OCI-LY1 (cell line): ENCODE data around the gene SLC19A1.

Source experiments
- H2AFZ ChIP-seq: fragments of 200-600 bp; sonication (generic), shearing (Covaris generic); 2 replicates; pipeline ENCODE4 v1.6.0; 2014; ENCODE audit warnings: antibody characterized with exemption, mild to moderate bottlenecking, low read length
- H3F3A ChIP-seq: fragments of 200-600 bp; sonication (generic), shearing (Covaris generic); 2 replicates; pipeline ENCODE4 v1.6.0; 2014; ENCODE audit warnings: mild to moderate bottlenecking, antibody characterized with exemption, low read length, moderate library complexity; ENCODE audit not compliant: insufficient read depth
- H3K27ac ChIP-seq: fragments of 200-600 bp; sonication (generic); 2 replicates; pipeline ENCODE4 v1.5.1; 2014; ENCODE audit warnings: low read length, mixed run types, mild to moderate bottlenecking, low read depth; ENCODE audit not compliant: poor library complexity, severe bottlenecking
- H3K27me3 ChIP-seq: fragments of 200-600 bp; sonication (generic); 2 replicates; pipeline ENCODE4 v1.6.0; 2014; ENCODE audit warnings: antibody characterized with exemption, mild to moderate bottlenecking, low read length, moderate library complexity; ENCODE audit not compliant: insufficient read depth
- H3K36me3 ChIP-seq: fragments of 200-600 bp; sonication (generic); 2 replicates; pipeline ENCODE4 v1.6.1; 2014; ENCODE audit warnings: mild to moderate bottlenecking, antibody characterized with exemption, low read length, moderate library complexity, mixed read lengths; ENCODE audit not compliant: insufficient read depth
- H3K4me1 ChIP-seq: fragments of 200-600 bp; sonication (generic); 2 replicates; pipeline ENCODE4 v1.5.1; 2014; ENCODE audit warnings: mild to moderate bottlenecking, low read length, moderate library complexity; ENCODE audit not compliant: insufficient read depth, severe bottlenecking
- H3K4me2 ChIP-seq: fragments of 200-600 bp; sonication (generic), shearing (Covaris generic); 2 replicates; pipeline ENCODE4 v1.6.1; 2014; ENCODE audit warnings: low read length
- H3K4me3 ChIP-seq: fragments of 200-600 bp; sonication (generic); 2 replicates; pipeline ENCODE4 v1.5.1; 2014; ENCODE audit warnings: low read length, low read depth, mild to moderate bottlenecking, mixed read lengths; ENCODE audit not compliant: poor library complexity, severe bottlenecking
- H3K79me2 ChIP-seq: fragments of 200-600 bp; shearing (Covaris generic); 2 replicates; pipeline ENCODE4 v1.6.1; 2016; ENCODE audit warnings: mixed run types, low read length, mixed read lengths; ENCODE audit not compliant: insufficient read depth
- H3K9ac ChIP-seq: fragments of 200-600 bp; sonication (generic), shearing (Covaris generic); 2 replicates; pipeline ENCODE4 v1.6.1; 2014; ENCODE audit warnings: mild to moderate bottlenecking, low read length, mixed read lengths
- H3K9me2 ChIP-seq: fragments of 200-600 bp; sonication (generic), shearing (Covaris generic); 2 replicates; pipeline ENCODE4 v1.6.1; 2014; ENCODE audit warnings: low read depth, mild to moderate bottlenecking, low read length, mixed read lengths
- H3K9me3 ChIP-seq: fragments of 200-600 bp; shearing (Covaris generic); 2 replicates; pipeline ENCODE4 v1.6.1; 2014; ENCODE audit warnings: low read length, mixed read lengths
- H4K20me1 ChIP-seq: fragments of 200-600 bp; sonication (generic), shearing (Covaris generic); 2 replicates; pipeline ENCODE4 v1.6.0; 2016; ENCODE audit warnings: mild to moderate bottlenecking, low read length; ENCODE audit not compliant: insufficient read depth
- CTCF ChIP-seq: fragments of 200-600 bp; sonication (generic), shearing (Covaris generic); IDR thresholded peaks from 2 replicates; pipeline ENCODE4 v1.5.1; 2017; ENCODE audit warnings: mild to moderate bottlenecking, antibody characterized with exemption, low read length, moderate library complexity, mixed read lengths
- EZH2 ChIP-seq: fragments of 200-600 bp; sonication (generic), shearing (Covaris generic); IDR thresholded peaks from 2 replicates; pipeline ENCODE4 v1.8.0; 2017; ENCODE audit warnings: borderline replicate concordance, mixed run types, mild to moderate bottlenecking, antibody characterized with exemption, low read length, moderate library complexity, mixed read lengths

SLC19A1 gene

GRCh38 chr21:45539796-45540600, 2.2 kb downstream of the SLC19A1 start:
- no peaks in the 10 kb centered on the region for H3K9me3 ChIP-seq
- H3K9me2 ChIP-seq, result no peaks in the 10 kb centered on the region
- TF ChIP-seq EZH2 (no peak), CTCF (no peak)
- peak overlapping the region; percentile 76 for H3K4me2 ChIP-seq
- no peaks in the 10 kb centered on the region; the same call in 1 of the 2 replicates for H3K27me3 ChIP-seq
- no peaks in the 10 kb centered on the region for H3K79me2 ChIP-seq
- H3K27ac ChIP-seq, result no peak overlapping the region
- H4K20me1 ChIP-seq, result no peaks in the 10 kb centered on the region
- no peak overlapping the region; the same call in 1 of the 2 replicates for H3K9ac ChIP-seq
- no peak overlapping the region for H2AFZ ChIP-seq
- no peaks in the 10 kb centered on the region for H3K36me3 ChIP-seq
- peaks cover 7% of the 10 kb centered on the region for H3K4me1 ChIP-seq
- peak overlapping the region; percentile 64 for H3K4me3 ChIP-seq
- no peaks in the 10 kb centered on the region for H3F3A ChIP-seq

- no peaks in the 10 kb centered on the region for H3K36me3 ChIP-seq
- TF ChIP-seq CTCF (no peak), EZH2 (no peak)
- no peaks in the 10 kb centered on the region for H3K9me3 ChIP-seq
- H3K27ac ChIP-seq, result no peak overlapping the region
- H3K9ac ChIP-seq, result no peak overlapping the region
- peaks cover 7% of the 10 kb centered on the region for H3K4me1 ChIP-seq
- H3K4me3 ChIP-seq, result no peak overlapping the region
- no peaks in the 10 kb centered on the region for H3K79me2 ChIP-seq
- H3K9me2 ChIP-seq, result no peaks in the 10 kb centered on the region
- H2AFZ ChIP-seq, result no peak overlapping the region
- H3K27me3 ChIP-seq, result no peaks in the 10 kb centered on the region
- no peaks in the 10 kb centered on the region for H3F3A ChIP-seq
- H4K20me1 ChIP-seq, result no peaks in the 10 kb centered on the region
- no peak overlapping the region for H3K4me2 ChIP-seq
These were observed 3.0 kb downstream of the SLC19A1 start for GRCh38 chr21:45539046-45539795.

- no peak for TF ChIP-seq EZH2
- TF ChIP-seq CTCF, result no peak
- Histone ChIP-seq H3K9me3 (no peaks in the 10 kb centered on the region), H3K9ac (no peak overlapping the region), H3K4me3 (no peak overlapping the region), H3K4me1 (peaks cover 7% of the 10 kb centered on the region), H3K27me3 (no peaks in the 10 kb centered on the region), H3K36me3 (no peaks in the 10 kb centered on the region), H3K27ac (no peak overlapping the region), H3K79me2 (no peaks in the 10 kb centered on the region), H3K9me2 (no peaks in the 10 kb centered on the region), H2AFZ (no peak overlapping the region), H3K4me2 (no peak overlapping the region), H4K20me1 (no peaks in the 10 kb centered on the region), H3F3A (no peaks in the 10 kb centered on the region)
These were observed 3.7 kb downstream of the SLC19A1 start for GRCh38 chr21:45538381-45539045.
